Nephron progenitor cell (in vitro differentiated cells): Measurements from ENCODE around the gene GLI2.
A peak's percentile ranks its signal among the peaks of the same experiment; 100 is the strongest.

Experiments
- DNase-seq: peaks from one replicate; pipeline ENCODE4 v3.0.0; 2021
- H3K27ac Mint-ChIP-seq: 2 replicates; pipeline ENCODE4 v1.8.0; 2021; ENCODE audit warnings: mild to moderate bottlenecking, moderate library complexity, mixed read lengths
- H3K27me3 Mint-ChIP-seq: 2 replicates; pipeline ENCODE4 v1.8.0; 2021; ENCODE audit warnings: mild to moderate bottlenecking, low read depth, mixed read lengths; ENCODE audit not compliant: poor library complexity
- H3K36me3 Mint-ChIP-seq: 2 replicates; pipeline ENCODE4 v1.8.0; 2021; ENCODE audit warnings: low read depth, mixed read lengths
- H3K4me1 Mint-ChIP-seq: 2 replicates; pipeline ENCODE4 v1.8.0; 2021; ENCODE audit warnings: mixed read lengths
- H3K4me3 Mint-ChIP-seq: 2 replicates; pipeline ENCODE4 v1.8.0; 2021; ENCODE audit warnings: mild to moderate bottlenecking, moderate library complexity, mixed read lengths
- H3K9me3 Mint-ChIP-seq: 2 replicates; pipeline ENCODE4 v1.8.0; 2021; ENCODE audit warnings: mild to moderate bottlenecking, moderate library complexity, mixed read lengths
- CTCF ChIP-seq: fragments of 200-600 bp; sonication (generic); IDR thresholded peaks from 2 replicates; pipeline ENCODE4 v1.5.0; 2021; ENCODE audit warnings: antibody characterized with exemption

The GLI2 gene

GRCh38 chr2:120766470-120767351 is 31.0 kb downstream of the GLI2 start:
- Mint-ChIP-seq H3K27me3 (peaks cover 15% of the 10 kb centered on the region), H3K4me1 (peaks cover 88% of the 10 kb centered on the region), H3K27ac (peak overlapping the region; percentile 91), H3K36me3 (no peaks in the 10 kb centered on the region), H3K9me3 (no peaks in the 10 kb centered on the region), H3K4me3 (no peak overlapping the region)
- no peak for DNase-seq
- no peak for TF ChIP-seq CTCF

- H3K27me3 Mint-ChIP-seq: peaks cover 10% of the 10 kb centered on the region
Measured at GRCh38 chr2:120767486-120768005, 31.9 kb downstream of the GLI2 start.

GRCh38 chr2:120768112-120769048 is 32.7 kb downstream of the GLI2 start:
- peaks cover 88% of the 10 kb centered on the region for H3K4me1 Mint-ChIP-seq
- DNase-seq: peak; percentile 3
- H3K9me3 Mint-ChIP-seq: no peaks in the 10 kb centered on the region
- peaks cover 10% of the 10 kb centered on the region for H3K27me3 Mint-ChIP-seq
- peak overlapping the region; percentile 51 for H3K27ac Mint-ChIP-seq
- TF ChIP-seq CTCF: no peak
- no peak overlapping the region for H3K4me3 Mint-ChIP-seq
- H3K36me3 Mint-ChIP-seq: no peaks in the 10 kb centered on the region

More at GRCh38 chr2:120767486-120768005, 31.9 kb downstream of the GLI2 start:
- Mint-ChIP-seq H3K36me3 (no peaks in the 10 kb centered on the region), H3K4me1 (peaks cover 88% of the 10 kb centered on the region), H3K4me3 (no peak overlapping the region), H3K9me3 (no peaks in the 10 kb centered on the region), H3K27ac (peak overlapping the region; percentile 48)
- no peak for TF ChIP-seq CTCF
- DNase-seq: no peak

GRCh38 chr2:120769076-120769786 is 33.6 kb downstream of the GLI2 start:
- no peak overlapping the region for H3K4me3 Mint-ChIP-seq
- DNase-seq: peak; percentile 1
- H3K27ac Mint-ChIP-seq: no peak overlapping the region
- no peaks in the 10 kb centered on the region for H3K9me3 Mint-ChIP-seq
- no peaks in the 10 kb centered on the region for H3K36me3 Mint-ChIP-seq
- no peak for TF ChIP-seq CTCF
- H3K4me1 Mint-ChIP-seq: peaks cover 87% of the 10 kb centered on the region
- peaks cover 10% of the 10 kb centered on the region for H3K27me3 Mint-ChIP-seq

GRCh38 chr2:120769787-120770120 is 34.1 kb downstream of the GLI2 start:
- no peak for DNase-seq
- H3K36me3 Mint-ChIP-seq: no peaks in the 10 kb centered on the region
- no peaks in the 10 kb centered on the region for H3K9me3 Mint-ChIP-seq
- TF ChIP-seq CTCF: no peak
- H3K4me3 Mint-ChIP-seq: no peak overlapping the region
- peaks cover 82% of the 10 kb centered on the region for H3K4me1 Mint-ChIP-seq
- H3K27me3 Mint-ChIP-seq: peaks cover 10% of the 10 kb centered on the region
- H3K27ac Mint-ChIP-seq: no peak overlapping the region
